Stimulated activated CD8-positive, alpha-beta memory T cell treated with anti-CD3 and anti-CD28 coated beads, Interleukin-12 subunit alpha, Interleukin-12 subunit beta, amount 100 ng/mL, for 4 hours (primary cell): ENCODE data around the gene KNG1.
"Not testable (repeated sequence)": the region's sequence is repeated elsewhere in the genome, so short reads cannot be mapped to it uniquely, and the experiment has no call there.

Experiments used
- DNase-seq: peaks from one replicate; pipeline ENCODE4 v3.0.0-alpha.2; 2020; ENCODE audit warnings: low read depth

KNG1 gene

GRCh38 chr3:186710694-186711093 is 6.5 kb upstream of the KNG1 start:
- DNase-seq: not testable (repeated sequence)

- no peak for DNase-seq
Measured at GRCh38 chr3:186713499-186713898, 3.7 kb upstream of the KNG1 start.

- DNase-seq: no peak
Measured at GRCh38 chr3:186719945-186720739, 3.0 kb downstream of the KNG1 start.

GRCh38 chr3:186722457-186722856 is 5.3 kb downstream of the KNG1 start:
- DNase-seq: no peak

- no peak for DNase-seq
Measured at GRCh38 chr3:186724911-186725310, 7.8 kb downstream of the KNG1 start.

GRCh38 chr3:186732169-186732766 is 15.1 kb downstream of the KNG1 start:
- no peak for DNase-seq

GRCh38 chr3:186742618-186743380 is 25.6 kb downstream of the KNG1 start:
- no peak for DNase-seq

- DNase-seq: no peak
Measured at GRCh38 chr3:186743666-186744065, 26.5 kb downstream of the KNG1 start.

- DNase-seq: no peak
Measured at GRCh38 chr3:186746008-186746407, 28.8 kb downstream of the KNG1 start.

- DNase-seq: no peak
Measured at GRCh38 chr3:186750316-186750715, 33.2 kb downstream of the KNG1 start.

- no peak for DNase-seq
Measured at GRCh38 chr3:186751480-186751879, 34.3 kb downstream of the KNG1 start.

- DNase-seq: no peak
Measured at GRCh38 chr3:186754006-186754405, 36.8 kb downstream of the KNG1 start.

- DNase-seq: no peak
Measured at GRCh38 chr3:186754871-186755270, 37.7 kb downstream of the KNG1 start.

GRCh38 chr3:186757214-186757613 is 40.1 kb downstream of the KNG1 start:
- no peak for DNase-seq

GRCh38 chr3:186757686-186758220 is 40.6 kb downstream of the KNG1 start:
- no peak for DNase-seq

GRCh38 chr3:186759231-186759930 is 42.2 kb downstream of the KNG1 start:
- DNase-seq: no peak

GRCh38 chr3:186760141-186760833 is 43.1 kb downstream of the KNG1 start:
- DNase-seq: no peak

GRCh38 chr3:186760897-186761447 is 43.8 kb downstream of the KNG1 start:
- no peak for DNase-seq

- peak; percentile 4 for DNase-seq
Measured at GRCh38 chr3:186772281-186772694, 55.1 kb downstream of the KNG1 start.

GRCh38 chr3:186772701-186773417 is 55.7 kb downstream of the KNG1 start:
- DNase-seq: peak; percentile 51
